ENCODE results near the gene JARID2.

Gene JARID2

GRCh38 chr6:15310680-15311079 lies 64.8 kb downstream of the JARID2 start:
- ChIA-PET POLR2A (no interaction called here), CTCF (no interaction called here)
- H3K4me1 ChIP-seq (ENCODE audit: control insufficient read depth, insufficient read depth, low read length): peaks cover 39% of the 10 kb centered on the region
- no peak overlapping the region for H3K4me3 ChIP-seq (ENCODE audit: low read depth, low read length)
- no peak for TF ChIP-seq ZSCAN5A (tag by site-specific recombination; IDR thresholded peaks at IDR 0.05)
- H3K9me3 ChIP-seq (ENCODE audit: control insufficient read depth, insufficient read depth, low read depth, low read length): no peaks in the 10 kb centered on the region
- H3K36me3 ChIP-seq (ENCODE audit: control insufficient read depth in 2 of 2, insufficient read depth in 1 of 2, low read length in 2 of 2): no peaks in the 10 kb centered on the region; a peak in 1 of 3 replicates
- no peak overlapping the region for H3K27ac ChIP-seq (ENCODE audit: extremely low read depth, low read depth, low read length)

GRCh38 chr6:15312500-15312899 lies 66.6 kb downstream of the JARID2 start:
- Histone ChIP-seq H3K27ac (ENCODE audit: extremely low read depth, low read depth, low read length) (no peak overlapping the region), H3K4me3 (ENCODE audit: low read depth, low read length) (no peak overlapping the region), H3K4me1 (ENCODE audit: control insufficient read depth, insufficient read depth, low read length) (peaks cover 28% of the 10 kb centered on the region), H3K9me3 (ENCODE audit: control insufficient read depth, insufficient read depth, low read depth, low read length) (no peaks in the 10 kb centered on the region), H3K36me3 (ENCODE audit: control insufficient read depth in 2 of 2, insufficient read depth in 1 of 2, low read length in 2 of 2) (no peaks in the 10 kb centered on the region)
- peak; percentile 63; the same call in 1 of the 2 replicates for TF ChIP-seq ZNF341 (tag by site-specific recombination; IDR thresholded peaks at IDR 0.05; ENCODE audit: low read depth)
- peak; percentile 51; the same call in 1 of the 2 replicates for TF ChIP-seq ZBTB17 (tag by site-specific recombination; IDR thresholded peaks at IDR 0.05)
- peak; percentile 49 for TF ChIP-seq PRDM10 (tag by site-specific recombination; IDR thresholded peaks at IDR 0.05)
- TF ChIP-seq ZNF660 (tag by site-specific recombination; IDR thresholded peaks at IDR 0.05): no peak
- no peak for TF ChIP-seq ZNF19 (tag by site-specific recombination; IDR thresholded peaks at IDR 0.05; ENCODE audit: low read depth)
- TF ChIP-seq ZNF600 (tag by site-specific recombination; IDR thresholded peaks at IDR 0.05): peak; percentile 47
- TF ChIP-seq ZBTB48 (tag by site-specific recombination; IDR thresholded peaks at IDR 0.05): no peak
- POLR2A ChIA-PET: no interaction called here
- CTCF ChIA-PET: interaction anchor here (0.7 kb wide), 1 partner anchor 47 kb away, joined by 4 read pairs; no protein-coding TSS in a partner anchor

GRCh38 chr6:15313367-15313766 lies 67.5 kb downstream of the JARID2 start:
- POLR2A ChIA-PET: interaction anchor here (1.2 kb wide), 1 partner anchor 23 kb away, joined by 3 read pairs; no protein-coding TSS in a partner anchor
- CTCF ChIA-PET: interaction anchor here (0.6 kb wide), 1 partner anchor 11 kb away, joined by 4 read pairs; no protein-coding TSS in a partner anchor
- H3K36me3 ChIP-seq (ENCODE audit: control insufficient read depth in 2 of 2, insufficient read depth in 1 of 2, low read length in 2 of 2): no peaks in the 10 kb centered on the region
- TF ChIP-seq TSHZ1 (tag by site-specific recombination; IDR thresholded peaks at IDR 0.05; ENCODE audit: borderline replicate concordance) (no peak), SCRT2 (tag by site-specific recombination; IDR thresholded peaks at IDR 0.05) (peak; percentile 19; the same call in 1 of the 2 replicates)
- no peaks in the 10 kb centered on the region for H3K9me3 ChIP-seq (ENCODE audit: control insufficient read depth, insufficient read depth, low read depth, low read length)
- peaks cover 22% of the 10 kb centered on the region for H3K4me1 ChIP-seq (ENCODE audit: control insufficient read depth, insufficient read depth, low read length)
- H3K27ac ChIP-seq (ENCODE audit: extremely low read depth, low read depth, low read length): no peak overlapping the region
- no peak overlapping the region for H3K4me3 ChIP-seq (ENCODE audit: low read depth, low read length)
